HFF-Myc (cell line): ENCODE measurements around the gene ADARB2.
"Not testable (repeated sequence)": the region's sequence is repeated elsewhere in the genome, so short reads cannot be mapped to it uniquely, and the experiment has no call there.

Source experiments
- DNase-seq: peaks from one replicate; pipeline ENCODE4 v3.0.0-alpha.2; 2011; ENCODE audit warnings: low read depth; ENCODE audit errors: extremely low read depth
- H3K4me3 ChIP-seq: replicated peaks from 2 replicates; pipeline ENCODE4 v1.5.1; 2011; ENCODE audit warnings: low read depth, mild to moderate bottlenecking, control low read depth, low read length
- CTCF ChIP-seq: IDR thresholded peaks from 2 replicates; pipeline ENCODE4 v1.5.1; 2012; ENCODE audit warnings: mild to moderate bottlenecking, low read depth, low read length, control low read depth; ENCODE audit errors: missing control alignments

The ADARB2 gene

DNA sequence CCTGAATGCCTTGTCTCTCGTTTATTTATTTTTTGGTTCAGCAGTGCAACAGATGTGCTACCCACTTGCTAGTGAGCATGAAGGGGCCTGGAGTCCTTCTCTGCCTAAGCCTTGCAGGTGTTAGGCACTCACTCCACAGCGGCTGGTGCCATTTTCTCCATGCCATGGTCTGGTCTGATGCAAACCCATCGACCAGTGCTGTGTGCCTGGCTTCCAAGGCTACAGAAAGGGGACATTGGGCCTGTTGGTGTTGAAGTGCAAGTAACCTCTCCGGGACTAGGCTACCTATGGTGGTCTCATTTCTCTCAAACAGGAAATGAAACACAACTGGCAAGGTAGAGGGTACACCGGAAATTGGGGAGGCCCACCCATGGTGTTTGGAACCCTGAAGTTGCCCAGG lies 198.1 kb downstream of the ADARB2 start:
- TF ChIP-seq CTCF: no peak
- no peak for DNase-seq
- H3K4me3 ChIP-seq: no peak overlapping the region

GRCh38 chr10:1538531-1539061 lies 198.7 kb downstream of the ADARB2 start:
- DNase-seq: no peak
- H3K4me3 ChIP-seq: no peak overlapping the region
- TF ChIP-seq CTCF: no peak

GRCh38 chr10:1538121-1538520 lies 199.2 kb downstream of the ADARB2 start:
- DNase-seq: no peak
- H3K4me3 ChIP-seq: no peak overlapping the region
- TF ChIP-seq CTCF: no peak

DNA sequence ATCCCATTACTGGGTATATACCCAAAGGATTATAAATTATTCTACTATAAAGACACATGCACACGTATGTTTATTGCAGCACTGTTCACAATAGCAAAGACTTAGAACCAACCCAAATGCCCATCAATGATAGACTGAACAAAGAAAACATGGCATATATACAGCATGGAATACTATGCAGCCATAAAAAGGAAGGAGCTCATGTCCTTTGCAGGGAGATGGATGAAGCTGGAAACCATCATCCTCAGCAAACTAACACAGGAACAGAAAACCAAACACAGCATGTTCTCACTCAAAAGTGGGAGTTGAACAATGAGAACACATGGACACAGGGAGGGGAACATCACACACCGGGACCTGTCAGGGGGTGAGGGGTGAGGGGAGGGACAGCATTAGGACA lies 199.9 kb downstream of the ADARB2 start:
- H3K4me3 ChIP-seq, DNase-seq: not testable (repeated sequence)

DNA sequence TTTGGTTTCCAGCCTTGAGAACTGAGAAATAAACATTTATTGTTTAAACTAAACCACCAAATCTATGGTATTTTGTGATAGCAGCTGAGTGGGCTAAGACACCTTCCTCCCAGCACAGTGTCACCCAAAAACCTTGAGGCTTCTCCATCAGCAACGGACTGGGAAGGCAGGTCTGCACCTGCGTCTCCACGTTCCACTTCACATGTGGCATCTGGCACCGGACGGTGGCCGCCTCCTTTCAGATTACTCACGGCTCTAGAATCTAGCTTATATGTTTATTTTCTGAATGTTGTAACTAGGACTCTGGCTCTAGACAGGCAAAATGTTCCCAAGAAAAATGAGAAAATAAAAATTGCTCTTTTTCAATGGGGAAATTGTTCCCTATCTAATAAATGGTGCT lies 201.0 kb downstream of the ADARB2 start:
- H3K4me3 ChIP-seq: no peak overlapping the region
- DNase-seq: no peak
- TF ChIP-seq CTCF: no peak

GRCh38 chr10:1535301-1535965 lies 201.9 kb downstream of the ADARB2 start:
- no peak overlapping the region for H3K4me3 ChIP-seq
- DNase-seq: no peak
- no peak for TF ChIP-seq CTCF

GRCh38 chr10:1534820-1535219 lies 202.5 kb downstream of the ADARB2 start:
- H3K4me3 ChIP-seq: no peak overlapping the region
- no peak for DNase-seq
- TF ChIP-seq CTCF: no peak
